ENCODE measurements around the gene KCTD19.
"Not testable (repeated sequence)": the region's sequence is repeated elsewhere in the genome, so short reads cannot be mapped to it uniquely, and the experiment has no call there.

KCTD19 gene

DNA sequence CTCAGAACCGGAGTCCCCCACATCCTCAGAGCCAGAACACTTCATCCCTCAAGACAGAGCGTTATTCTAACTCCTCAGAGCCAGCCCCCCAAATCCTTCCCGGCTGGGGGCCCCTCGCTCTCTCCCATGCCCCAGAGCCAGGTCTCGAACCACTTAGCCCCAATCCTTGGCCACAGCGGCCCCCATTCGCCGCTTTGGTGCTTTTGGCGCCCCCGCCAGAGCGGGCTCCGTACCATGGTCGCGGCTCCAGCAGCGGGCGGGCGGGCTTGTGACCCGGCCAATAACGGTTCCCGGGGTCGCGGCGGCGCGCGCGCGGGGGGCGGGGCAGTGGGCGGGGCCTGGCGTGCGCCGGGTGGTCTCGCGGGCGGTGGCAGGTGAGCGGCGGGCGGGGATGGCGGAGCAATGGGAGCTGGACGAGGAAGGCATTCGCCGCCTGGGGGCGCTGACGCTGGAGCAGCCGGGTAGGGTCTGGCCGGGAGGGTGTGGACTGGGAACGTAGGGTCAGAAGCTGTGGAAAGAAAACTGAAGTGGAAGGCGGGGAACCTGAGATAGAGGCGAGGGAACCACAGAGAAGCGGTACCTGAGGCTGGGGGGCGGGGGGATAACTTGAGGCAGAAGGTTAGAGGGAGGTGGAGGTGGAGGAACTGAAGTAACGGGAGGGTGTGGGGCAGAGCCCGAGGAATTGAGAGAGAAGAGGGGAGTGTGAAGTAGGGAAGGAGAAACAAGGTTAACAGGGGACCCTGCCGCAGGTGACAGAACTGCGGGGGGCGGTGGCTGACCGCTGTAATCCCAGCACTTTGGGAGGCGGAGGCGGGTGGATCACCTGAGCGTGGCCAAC, at the start of gene KCTD19, which contains the start of gene LRRC36:
Gene KCTD19, minus strand, starts transcription at position 270 of the 838 bp plus-strand sequence. Its CDS starts 34 bp downstream, at position 236.
Gene LRRC36, plus strand, starts transcription at position 344 of the 838 bp plus-strand sequence. Its CDS starts 48 bp downstream, at position 392.
- DNase-seq (ENCODE audit: low spot score), result peak; percentile 74

DNA sequence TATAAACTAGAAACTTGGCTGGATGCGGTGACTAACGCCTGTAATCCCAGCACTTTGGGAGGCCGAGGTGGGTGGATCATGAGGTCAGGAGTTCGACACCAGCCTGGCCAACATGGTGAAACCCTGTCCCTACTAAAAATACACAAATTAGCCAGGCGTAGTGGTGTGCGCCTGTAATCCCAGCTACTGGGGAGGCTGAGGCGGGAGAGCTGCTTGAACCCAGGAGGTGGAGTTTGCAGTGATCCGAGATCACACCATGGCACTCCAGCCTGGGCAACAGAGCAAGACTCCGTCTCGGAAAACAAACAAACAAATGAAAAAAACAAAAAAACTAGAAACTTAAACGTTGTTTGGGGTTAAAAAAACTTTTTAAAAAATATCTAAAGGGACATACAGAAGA, 49.5 kb upstream of the KCTD19 start:
- DNase-seq (ENCODE audit: low spot score), result not testable (repeated sequence)

- peak; percentile 46 for DNase-seq (ENCODE audit: low spot score)
Measured at GRCh38 chr16:67372664-67373063, 46.1 kb upstream of the KCTD19 start.

DNA sequence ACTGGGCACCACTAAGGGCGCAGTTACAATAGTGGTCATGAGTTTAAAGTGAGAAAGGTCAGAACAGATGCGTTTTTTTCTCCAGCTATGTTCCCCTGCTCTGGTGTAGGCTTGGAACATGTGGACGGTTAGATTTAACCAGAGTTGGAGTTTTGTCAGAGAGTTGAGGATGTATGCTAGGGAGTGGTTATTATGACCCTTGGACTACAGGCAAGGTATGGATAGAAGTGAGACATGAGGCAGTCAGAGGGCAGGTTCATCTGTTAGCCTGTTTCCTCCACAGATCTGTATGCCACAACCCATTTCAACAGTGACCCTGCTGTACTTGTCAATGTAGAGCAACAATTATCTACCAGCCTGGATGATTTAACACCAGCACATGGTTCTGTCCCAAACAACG, 44.1 kb upstream of the KCTD19 start:
- no peak for DNase-seq (ENCODE audit: low spot score)

- no peak for DNase-seq (ENCODE audit: low spot score)
Measured at GRCh38 chr16:67364600-67365235, 38.2 kb upstream of the KCTD19 start.

DNA sequence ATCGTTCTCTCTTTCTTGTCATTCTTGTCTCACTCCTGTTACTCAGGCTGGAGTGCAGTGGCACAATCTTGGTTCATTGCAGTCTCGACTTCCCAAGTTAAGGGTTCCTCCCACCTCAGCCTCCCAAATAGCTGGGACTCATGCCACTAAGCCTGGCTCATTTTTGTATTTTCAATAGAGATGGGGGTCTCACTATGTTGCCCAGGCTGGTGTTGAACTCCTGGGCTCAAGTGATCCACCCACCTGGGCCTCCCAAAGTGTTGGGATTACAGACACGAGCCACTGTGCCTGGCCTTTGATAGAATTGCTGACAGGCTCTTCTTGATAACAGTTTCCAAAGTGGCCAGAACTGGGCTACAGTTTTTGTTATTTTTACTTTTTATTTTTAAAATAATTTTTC, 34.5 kb upstream of the KCTD19 start:
- DNase-seq (ENCODE audit: low spot score), result no peak

GRCh38 chr16:67359540-67360269, 33.2 kb upstream of the KCTD19 start:
- not testable (repeated sequence) for DNase-seq (ENCODE audit: low spot score)

GRCh38 chr16:67357561-67357960, 31.0 kb upstream of the KCTD19 start:
- DNase-seq (ENCODE audit: low spot score), result no peak

GRCh38 chr16:67356396-67356795, 29.9 kb upstream of the KCTD19 start:
- no peak for DNase-seq (ENCODE audit: low spot score)

DNA sequence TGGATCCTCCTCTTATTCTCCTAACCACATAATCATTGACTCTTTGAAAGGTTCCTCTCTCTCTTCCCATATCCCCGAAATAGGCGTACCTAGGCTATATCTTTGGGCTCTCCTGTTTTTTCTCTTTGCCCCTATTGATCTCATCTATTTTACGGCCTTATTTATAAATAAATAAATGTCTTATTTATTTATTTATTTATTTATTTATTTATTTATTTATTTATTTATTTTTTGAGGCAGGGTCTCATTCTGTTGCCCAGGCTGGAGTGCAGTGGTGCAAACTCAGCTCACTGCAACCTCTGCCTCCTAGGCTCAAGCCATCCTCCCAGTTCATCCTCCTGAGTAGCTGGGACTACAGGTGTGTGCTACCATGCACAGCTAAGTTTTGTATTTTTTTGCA, 25.9 kb upstream of the KCTD19 start:
- DNase-seq (ENCODE audit: low spot score), result not testable (repeated sequence)

DNA sequence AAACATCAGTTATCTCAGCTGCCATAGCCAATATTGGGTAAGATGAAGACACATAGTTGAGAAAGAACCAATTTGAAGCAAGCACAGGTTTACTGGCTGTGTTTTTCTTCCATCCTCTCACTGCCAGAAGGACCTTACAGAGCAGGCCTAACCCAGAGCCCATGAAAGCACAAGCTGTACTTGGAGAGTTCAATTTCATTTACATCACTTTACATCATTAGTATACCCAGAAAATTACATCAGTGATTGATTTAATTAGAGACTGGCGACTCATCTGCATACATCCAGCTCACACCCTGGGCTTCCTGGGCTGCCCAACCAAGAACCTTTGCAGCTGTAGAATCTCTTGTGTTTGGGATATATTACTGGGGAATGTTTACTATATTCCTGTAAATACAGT, 23.8 kb upstream of the KCTD19 start:
- no peak for DNase-seq (ENCODE audit: low spot score)

- DNase-seq (ENCODE audit: low spot score), result no peak
Measured at GRCh38 chr16:67349172-67349571, 22.6 kb upstream of the KCTD19 start.

DNA sequence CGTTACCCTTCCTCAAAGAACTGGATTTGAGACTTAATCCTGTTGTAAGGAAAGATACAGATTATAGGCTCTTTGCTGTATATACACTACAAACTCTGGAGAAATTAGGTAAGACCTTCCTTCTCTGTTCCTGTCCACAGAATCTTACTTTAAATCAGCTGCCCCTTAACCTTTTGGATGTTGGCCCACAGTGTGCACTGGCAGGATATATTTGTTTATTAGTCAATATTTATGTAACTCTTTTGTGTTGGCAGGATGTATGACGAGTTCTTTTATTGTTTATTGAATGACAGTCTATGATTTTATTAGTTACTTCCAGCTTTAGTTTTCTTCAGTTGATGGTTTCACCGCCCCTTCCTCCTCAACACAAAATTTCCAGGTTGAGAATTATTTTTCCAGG, 19.8 kb upstream of the KCTD19 start:
- DNase-seq (ENCODE audit: low spot score), result no peak

DNA sequence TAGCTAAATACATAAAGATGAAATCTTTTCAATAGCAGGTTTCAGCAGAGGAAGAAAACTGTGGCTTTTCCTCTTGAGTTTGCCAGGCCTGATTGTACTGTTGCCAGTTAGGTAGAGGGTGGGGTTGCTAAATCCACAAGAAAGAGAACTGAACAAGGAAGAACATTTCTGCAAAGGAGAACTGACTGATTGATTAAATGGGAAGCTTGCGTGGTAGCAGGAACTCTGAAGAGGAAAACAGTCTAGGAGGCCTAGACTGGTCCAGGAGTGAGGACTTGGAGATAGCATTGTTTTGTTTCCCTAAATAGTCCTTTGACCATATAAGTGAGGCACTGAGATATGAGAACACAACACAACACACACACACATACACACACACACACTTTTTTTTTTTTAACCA, 18.9 kb upstream of the KCTD19 start:
- DNase-seq (ENCODE audit: low spot score), result no peak

DNA sequence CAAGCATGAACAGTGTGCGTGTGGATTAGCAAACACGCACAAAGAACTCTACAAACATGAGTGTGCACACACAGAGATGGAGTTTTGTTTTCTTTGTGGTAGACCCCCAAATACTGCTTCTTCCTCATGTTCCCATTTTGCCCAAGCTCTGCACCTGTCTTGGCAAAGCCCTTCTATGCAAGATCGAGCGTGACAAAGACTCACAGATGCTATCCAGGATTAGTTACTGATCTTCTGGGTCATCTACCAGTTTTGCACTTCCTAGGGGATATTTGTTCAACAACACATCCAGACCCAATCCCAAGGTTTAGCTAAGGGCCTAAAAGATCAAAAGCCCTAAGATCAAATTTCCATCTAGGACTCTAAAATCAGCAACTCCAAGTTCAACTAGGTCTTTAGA, 16.1 kb upstream of the KCTD19 start:
- DNase-seq (ENCODE audit: low spot score), result no peak

GRCh38 chr16:67341250-67341649, 14.7 kb upstream of the KCTD19 start:
- no peak for DNase-seq (ENCODE audit: low spot score)

DNA sequence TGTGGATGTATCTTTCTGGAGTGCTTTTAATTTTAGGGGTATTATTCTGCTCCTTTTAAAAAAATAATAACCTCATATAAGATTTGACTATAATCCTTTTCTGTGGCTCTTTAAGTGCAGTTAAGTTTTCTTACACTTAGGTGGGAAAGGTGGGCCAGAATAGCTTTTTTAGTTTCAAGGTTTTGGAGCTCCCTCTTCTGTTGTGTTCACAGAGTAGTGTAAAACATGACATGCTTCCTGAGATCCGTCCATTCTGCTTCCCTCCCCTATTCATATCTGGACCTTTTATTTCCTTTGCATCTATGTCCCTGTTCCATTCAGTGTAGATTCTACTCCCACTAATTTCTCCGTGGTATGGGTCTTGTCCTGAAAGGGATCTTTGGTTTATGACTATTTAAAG, 12.9 kb upstream of the KCTD19 start:
- DNase-seq (ENCODE audit: low spot score), result peak; percentile 25

GRCh38 chr16:67336648-67337047, 10.1 kb upstream of the KCTD19 start:
- DNase-seq (ENCODE audit: low spot score), result no peak

DNA sequence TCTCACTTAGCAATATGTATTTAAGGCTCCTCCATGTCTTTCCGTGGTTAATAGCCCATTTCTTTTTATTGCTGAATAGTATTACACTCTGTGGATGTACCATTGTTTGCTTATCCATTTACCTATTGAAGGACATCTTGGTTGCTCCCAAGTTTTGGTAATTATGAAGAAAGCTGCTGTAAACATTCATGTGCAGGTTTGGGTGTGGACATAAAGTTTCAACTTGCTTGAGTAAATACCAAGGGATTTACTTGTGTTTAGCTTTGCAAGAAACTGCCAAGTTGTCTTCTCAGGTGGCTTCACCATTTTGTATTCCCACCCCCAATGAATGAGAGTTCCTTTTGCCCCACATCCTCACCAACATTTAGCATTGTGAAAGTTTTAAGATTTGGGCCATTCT, 9.6 kb upstream of the KCTD19 start:
- no peak for DNase-seq (ENCODE audit: low spot score)

- no peak for DNase-seq (ENCODE audit: low spot score)
Measured at GRCh38 chr16:67333315-67333714, 6.8 kb upstream of the KCTD19 start.

DNA sequence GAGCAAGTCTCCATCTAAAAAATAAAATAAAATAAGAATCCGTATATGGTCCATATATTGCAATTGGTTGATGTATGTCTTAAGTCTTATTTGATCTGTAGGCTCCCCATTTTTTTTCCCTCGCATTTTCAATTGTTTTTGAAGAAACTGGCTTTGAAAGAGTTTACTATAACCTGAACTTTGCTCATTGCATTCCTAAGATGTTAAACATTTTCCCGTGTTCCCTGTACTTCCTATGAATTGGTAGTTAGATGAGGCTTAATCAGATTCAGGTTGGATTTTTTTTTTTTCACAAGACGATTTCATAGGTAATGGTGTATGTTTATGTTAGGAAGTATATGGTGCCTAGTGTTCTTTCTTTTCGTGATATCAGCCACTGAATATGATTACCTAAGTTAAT, 3.4 kb upstream of the KCTD19 start:
- no peak for DNase-seq (ENCODE audit: low spot score)

- DNase-seq (ENCODE audit: low spot score), result no peak
Measured at GRCh38 chr16:67327743-67328142, 1.2 kb upstream of the KCTD19 start.

- DNase-seq (ENCODE audit: low spot score), result no peak
Measured at GRCh38 chr16:67326115-67326471, 448 bp downstream of the KCTD19 start.

Data from AG20443 (cell line).